HG03280 (cell line): ENCODE data around the gene ADAMTSL5.

Source experiments
- ATAC-seq: cut with Tn5 transposase; IDR thresholded peaks from one replicate; pipeline ENCODE4 v1.9.1; 2021; ENCODE audit warnings: mild to moderate bottlenecking, moderate library complexity; ENCODE audit not compliant: unreplicated experiment

The ADAMTSL5 gene

DNA sequence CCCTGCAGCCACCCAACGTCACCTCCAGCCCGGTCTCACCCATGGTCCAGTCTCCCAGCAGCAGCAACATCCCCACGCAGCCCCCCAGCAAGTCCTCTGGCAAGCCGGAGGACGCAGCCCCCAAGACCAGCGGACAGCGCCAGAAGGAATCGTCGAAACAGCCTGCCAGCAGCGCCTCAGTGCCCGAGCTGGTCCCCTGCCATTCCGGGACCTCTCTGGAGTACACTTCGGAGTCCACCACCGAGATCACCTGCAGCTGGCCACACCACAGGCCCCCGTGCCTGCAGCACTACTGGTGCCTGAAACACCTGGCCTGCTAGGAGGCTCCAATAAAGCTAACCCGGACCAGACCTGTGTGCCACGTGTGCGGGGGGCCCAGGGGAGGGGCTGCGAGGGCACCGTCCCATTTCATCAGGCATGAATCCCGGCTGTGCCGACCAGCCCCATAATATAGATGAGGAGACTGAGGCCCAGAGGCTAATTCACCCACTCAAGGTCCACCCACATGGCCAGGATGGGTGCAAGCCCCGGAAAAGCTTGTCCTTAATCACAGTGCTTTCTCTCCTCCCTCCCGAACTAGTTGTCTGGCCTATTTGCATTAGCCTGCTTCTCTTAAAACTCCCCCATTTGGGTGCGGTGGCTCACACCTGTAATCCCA is 15.1 kb downstream of the ADAMTSL5 start:
- no peak for ATAC-seq

- ATAC-seq = no peak
Measured at GRCh38 chr19:1496714-1497577, 15.9 kb downstream of the ADAMTSL5 start.

DNA sequence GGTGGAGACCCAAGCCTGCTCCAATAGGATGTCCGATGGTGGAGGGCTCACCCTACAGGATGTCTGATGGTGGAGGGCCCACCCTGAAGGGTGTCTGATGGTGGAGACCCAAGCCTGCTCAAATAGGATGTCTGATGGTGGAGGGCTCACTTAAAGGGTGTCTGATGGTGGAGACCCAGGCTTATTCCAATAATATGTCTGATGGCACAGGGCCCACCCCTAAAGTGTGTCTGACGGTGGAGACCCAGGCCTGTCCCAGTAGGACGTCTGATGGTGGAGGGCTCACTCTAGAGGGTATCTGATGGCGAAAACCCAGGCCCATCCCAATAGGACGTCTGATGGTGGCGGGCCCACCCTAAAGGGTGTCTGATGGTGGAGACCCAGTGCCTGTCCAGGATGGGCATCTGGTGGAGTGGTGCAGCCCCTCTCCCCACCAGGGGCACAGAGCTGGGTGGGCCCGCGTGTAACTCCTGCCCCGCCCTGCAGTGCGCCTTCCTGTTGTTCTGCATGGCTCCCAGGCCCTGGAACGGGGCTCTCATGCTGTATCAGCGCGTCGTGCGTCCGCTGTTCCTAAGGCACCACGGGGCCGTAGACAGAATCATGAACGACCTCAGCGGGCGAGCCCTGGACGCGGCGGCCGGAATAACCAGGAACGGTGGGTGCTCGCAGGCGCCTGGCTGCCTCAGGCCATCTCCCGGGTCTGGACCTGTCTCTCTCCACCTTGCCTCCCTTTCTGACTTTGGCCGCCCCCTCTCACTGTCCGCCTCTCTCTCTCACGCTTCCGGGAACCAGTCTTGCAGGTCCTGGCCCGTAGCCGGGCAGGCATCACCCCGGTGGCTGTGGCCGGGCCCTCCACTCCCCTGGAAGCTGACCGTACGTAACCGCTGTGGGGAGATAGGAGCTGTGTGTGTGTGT is 16.8 kb downstream of the ADAMTSL5 start:
- no peak for ATAC-seq

- ATAC-seq = no peak
Measured at GRCh38 chr19:1495051-1495798, 17.6 kb downstream of the ADAMTSL5 start.

GRCh38 chr19:1494115-1494815 is 18.6 kb downstream of the ADAMTSL5 start:
- no peak for ATAC-seq

GRCh38 chr19:1492474-1493006 is 20.3 kb downstream of the ADAMTSL5 start:
- ATAC-seq = no peak

DNA sequence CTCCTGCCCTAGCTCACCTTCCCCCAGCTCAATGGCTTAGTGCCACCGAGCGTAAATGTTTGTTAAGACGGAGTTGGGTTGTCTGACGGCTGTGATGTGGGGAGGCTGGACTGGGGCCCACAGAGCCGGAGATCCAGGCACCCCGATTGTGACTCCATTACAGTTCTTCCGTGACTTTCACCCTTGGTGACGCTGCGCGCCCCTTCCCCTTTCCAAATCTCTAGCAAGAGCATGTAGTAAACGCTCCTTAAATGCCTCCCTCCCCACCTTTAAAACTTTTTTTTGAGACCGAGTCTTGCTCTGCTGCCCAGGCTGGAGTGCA is 21.0 kb downstream of the ADAMTSL5 start:
- no peak for ATAC-seq

GRCh38 chr19:1491114-1491848 is 21.5 kb downstream of the ADAMTSL5 start, which contains the start of gene REEP6:
Gene REEP6 (plus strand): TSS chr19:1491181. CDS start chr19:1491270, 89 bp downstream.
- ATAC-seq = no peak

- ATAC-seq = peak; percentile 78
Measured at GRCh38 chr19:1490311-1491113, 22.3 kb downstream of the ADAMTSL5 start, which contains the start of gene PCSK4. Gene PCSK4 (minus strand): TSS chr19:1490350. CDS start chr19:1490346, 4 bp downstream.

DNA sequence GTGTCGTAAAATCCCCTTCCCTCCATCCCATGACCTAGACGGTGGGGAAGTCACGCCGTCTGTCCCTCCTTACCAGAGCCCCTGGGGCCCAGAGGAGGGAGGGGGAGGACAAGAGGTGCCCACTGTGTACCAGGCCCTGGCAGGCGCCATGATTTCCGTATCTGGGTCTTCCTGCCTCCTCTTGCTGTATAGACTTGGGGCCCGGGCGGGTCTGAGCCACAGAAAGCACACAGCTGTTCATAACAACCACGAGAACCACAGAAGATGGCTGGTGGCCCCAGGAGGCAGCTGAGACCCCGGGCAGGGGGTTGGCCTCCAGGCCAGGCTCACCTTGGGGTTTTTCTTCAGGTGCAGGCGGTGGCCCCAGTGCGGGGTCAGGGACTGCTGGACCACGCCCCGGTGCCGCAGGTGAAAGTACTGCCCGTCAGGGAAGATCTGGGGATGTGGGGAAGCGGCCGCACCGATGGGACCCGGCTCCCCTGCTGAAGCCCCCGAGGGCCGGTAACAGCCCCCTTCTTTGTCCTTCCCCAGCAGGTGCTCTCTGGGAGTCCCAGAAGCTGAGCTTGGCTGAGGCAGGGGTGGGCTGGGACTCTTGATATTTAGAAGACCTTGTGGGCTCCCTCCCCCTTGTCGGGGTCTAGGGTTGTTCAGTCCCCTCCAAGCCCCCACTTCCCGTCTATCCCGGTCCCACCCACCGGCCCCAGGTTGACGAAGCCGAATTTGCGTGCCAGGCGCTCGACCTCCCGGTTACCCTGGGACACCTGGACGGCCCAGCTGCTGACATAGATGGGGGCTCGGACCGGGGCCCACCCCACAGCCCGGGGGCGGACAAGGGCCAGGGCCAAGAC is 23.1 kb downstream of the ADAMTSL5 start:
- ATAC-seq = no peak

- no peak for ATAC-seq
Measured at GRCh38 chr19:1488282-1488601, 24.6 kb downstream of the ADAMTSL5 start.

- ATAC-seq = no peak
Measured at GRCh38 chr19:1487576-1488281, 25.1 kb downstream of the ADAMTSL5 start.

DNA sequence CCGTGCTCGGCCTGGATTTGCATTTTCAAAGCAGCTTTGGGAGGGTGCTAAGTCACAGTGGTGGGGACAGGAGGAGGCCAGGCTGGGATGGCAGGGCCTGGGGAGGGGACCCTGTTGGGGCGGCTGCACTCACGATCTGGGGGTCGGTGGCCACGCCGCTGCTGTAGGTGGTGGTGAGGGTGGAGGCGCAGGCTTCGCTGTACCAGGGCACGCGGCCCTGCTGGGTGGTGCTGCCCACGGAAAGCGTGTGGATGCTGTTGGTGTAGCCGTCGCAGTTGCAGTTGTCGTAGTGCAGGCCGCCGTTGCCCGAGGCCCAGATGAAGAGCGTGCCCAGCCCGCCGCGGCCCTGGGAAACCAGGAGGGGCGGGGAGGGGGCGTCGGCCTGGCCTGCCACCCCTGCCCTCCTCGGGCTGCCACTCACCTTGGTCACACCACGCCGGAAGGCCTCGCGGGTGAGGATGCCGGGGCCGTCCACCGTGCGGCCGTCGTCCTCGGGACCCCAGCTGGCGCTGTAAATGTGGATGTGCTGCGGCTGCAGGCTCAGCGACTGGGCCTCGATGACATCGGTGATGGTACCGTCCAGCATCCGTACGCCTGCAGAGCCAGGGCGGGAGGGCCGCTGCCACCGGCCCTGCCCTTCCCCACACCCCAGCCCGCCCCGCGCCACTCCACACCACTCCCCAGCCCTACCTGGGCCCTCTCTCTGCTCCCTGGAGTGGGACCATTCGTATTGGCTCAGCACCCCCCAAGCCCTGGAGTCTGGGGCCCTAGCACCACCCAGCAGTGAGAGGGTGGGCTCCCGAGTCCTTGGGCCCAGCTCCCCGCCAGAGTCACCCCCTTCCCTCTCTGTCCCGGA is 25.9 kb downstream of the ADAMTSL5 start:
- no peak for ATAC-seq

- no peak for ATAC-seq
Measured at GRCh38 chr19:1483979-1484428, 28.8 kb downstream of the ADAMTSL5 start.

- no peak for ATAC-seq
Measured at GRCh38 chr19:1483131-1483978, 29.5 kb downstream of the ADAMTSL5 start.
